A549 (cell line): ENCODE data around the gene EPS15. TPM values are rescaled to one million over a fixed set of nuclear protein-coding genes. Genes with fewer than 3 reads are reported as not detected.
A peak's percentile ranks its signal among the peaks of the same experiment; 100 is the strongest.
"Not testable (repeated sequence)": the region's sequence is repeated elsewhere in the genome, so short reads cannot be mapped to it uniquely, and the experiment has no call there.

ENCODE experiments used
- ATAC-seq, 2 experiments: fragments of 200-7000 bp in 1 of 2; fragments of >200 bp in 1 of 2; cut with Nextera tagmentation in 1 of 2; cut with Tn5 transposase in 1 of 2; 3 replicates each; pipeline versions ENCODE4 v1.8.0 to v1.9.1; 2018 to 2020; ENCODE audit warnings: mild to moderate bottlenecking in 1 of 2, moderate library complexity in 1 of 2
- CTCF ChIA-PET: fragments of 300-600 bp; sonication (Branson Sonifier 250); formaldehyde crosslinking; extraction: SDS; loops from one replicate; lab custom pipeline; 2021; ENCODE audit warnings: antibody characterized with exemption, inconsistent platforms; lab: Yijun Ruan, JAX
- POLR2A ChIA-PET: fragments of 350-600 bp; formaldehyde crosslinking; extraction: SDS; loops from one replicate; lab custom pipeline; 2021; ENCODE audit warnings: antibody characterized with exemption, inconsistent platforms; lab: Yijun Ruan, JAX
- DNase-seq, 2 experiments: peaks; one replicate each; pipeline versions ENCODE4 v3.0.0 to v3.0.0-alpha.2; 2011 to 2016; ENCODE audit warnings: low read depth in 1 of 2, low spot score in 1 of 2
- FAIRE-seq: peaks from 2 replicates; lab custom pipeline; 2011; peaks lifted over from hg19 to GRCh38; lab: Jason Lieb, UNC
- H3K27ac ChIP-seq, 2 experiments: fragments of >200 bp; sonication (Bioruptor Twin); formaldehyde crosslinking; 3 replicates each; pipeline ENCODE4 v1.5.1; 2016 to 2017
- H3K4me1 ChIP-seq: fragments of >200 bp; sonication (Bioruptor Twin); formaldehyde crosslinking; 3 replicates; pipeline ENCODE4 v1.6.1; 2016
- H3K4me2 ChIP-seq: fragments of >200 bp; sonication (Bioruptor Twin); formaldehyde crosslinking; 3 replicates; pipeline ENCODE4 v1.6.1; 2016
- H3K4me3 ChIP-seq: fragments of >200 bp; sonication (Bioruptor Twin); formaldehyde crosslinking; 3 replicates; pipeline ENCODE4 v1.5.1; 2016
- H3K9me3 ChIP-seq: fragments of >200 bp; sonication (Bioruptor Twin); formaldehyde crosslinking; 3 replicates; pipeline ENCODE4 v1.6.1; 2016
- CHD2 ChIP-seq: fragments of 150-350 bp; IDR thresholded peaks from 2 replicates; pipeline ENCODE4 v1.6.1; 2014; ENCODE audit warnings: low read length; ENCODE audit not compliant: partially characterized antibody
- CHD4 ChIP-seq: fragments of 200-600 bp; sonication (generic); IDR thresholded peaks from 2 replicates; pipeline ENCODE4 v1.6.1; 2016; ENCODE audit warnings: antibody characterized with exemption, mild to moderate bottlenecking, borderline replicate concordance
- EHMT2 ChIP-seq: fragments of 200-600 bp; sonication (generic); IDR thresholded peaks from 2 replicates; pipeline ENCODE4 v1.6.1; 2016; ENCODE audit warnings: antibody characterized with exemption, low read depth, mild to moderate bottlenecking, moderate library complexity
- EP300 ChIP-seq, 2 experiments: fragments of >200 bp; sonication (Bioruptor Twin); formaldehyde crosslinking; IDR thresholded peaks; 2 replicates in 1 of 2; 3 replicates in 1 of 2; pipeline ENCODE4 v1.6.1; 2016 to 2017
- ESRRA ChIP-seq: fragments of 150-350 bp; IDR thresholded peaks from 2 replicates; pipeline ENCODE4 v1.6.1; 2014; ENCODE audit warnings: mild to moderate bottlenecking, low read length, borderline replicate concordance
- FOSL2 ChIP-seq, 2 experiments: fragments of 450-650 bp in 1 of 2; fragments of >200 bp in 1 of 2; sonication (Bioruptor Twin) in 1 of 2; formaldehyde crosslinking; IDR thresholded peaks; 2 replicates each; pipeline versions ENCODE4 v1.5.0 to v1.6.1; 2016 to 2020; ENCODE audit warnings: mild to moderate bottlenecking in 1 of 2, moderate library complexity in 1 of 2
- FOXS1 ChIP-seq: fragments of 250-450 bp; sonication (Bioruptor Pico); IDR thresholded peaks from 2 replicates; pipeline ENCODE4 v1.5.0; 2020; ENCODE audit warnings: mild to moderate bottlenecking, moderate library complexity
- GATA3 ChIP-seq: IDR thresholded peaks from 2 replicates; pipeline ENCODE4 v1.6.1; 2012; ENCODE audit warnings: borderline replicate concordance
- HEYL ChIP-seq: fragments of 250-450 bp; sonication (Bioruptor Pico); IDR thresholded peaks from 2 replicates; pipeline ENCODE4 v1.8.0; 2021; ENCODE audit warnings: mild to moderate bottlenecking, moderate library complexity
- HOXB13 ChIP-seq: fragments of 250-450 bp; sonication (Bioruptor Pico); IDR thresholded peaks from 2 replicates; pipeline ENCODE4 v1.5.0; 2020; ENCODE audit warnings: low read depth, mild to moderate bottlenecking, moderate library complexity
- JUN ChIP-seq, 2 experiments: fragments of >200 bp; sonication (Bioruptor Twin); formaldehyde crosslinking; IDR thresholded peaks; 2 replicates in 1 of 2; 3 replicates in 1 of 2; pipeline ENCODE4 v1.6.1; 2016 to 2017
- JUNB ChIP-seq: fragments of >200 bp; sonication (Bioruptor Twin); formaldehyde crosslinking; IDR thresholded peaks from 2 replicates; pipeline ENCODE4 v1.6.1; 2016
- KDM1A ChIP-seq: fragments of 200-600 bp; sonication (generic); IDR thresholded peaks from 2 replicates; pipeline ENCODE4 v1.6.1; 2016; ENCODE audit warnings: low read depth, mild to moderate bottlenecking
- KDM5A ChIP-seq: fragments of 200-600 bp; sonication (generic); IDR thresholded peaks from 2 replicates; pipeline ENCODE4 v1.6.1; 2016; ENCODE audit warnings: antibody characterized with exemption, mild to moderate bottlenecking
- MAFK ChIP-seq: fragments of 450-650 bp; IDR thresholded peaks from 2 replicates; pipeline ENCODE4 v1.6.1; 2014; ENCODE audit not compliant: partially characterized antibody
- MYC ChIP-seq: IDR thresholded peaks from 2 replicates; pipeline ENCODE4 v1.6.1; 2012; ENCODE audit warnings: mild to moderate bottlenecking, inconsistent platforms, low read length, improper control_type of control experiment, borderline replicate concordance
- NFE2L2 ChIP-seq: fragments of 150-350 bp; conservative IDR thresholded peaks from 2 replicates; pipeline ENCODE4 v1.6.1; 2014; ENCODE audit warnings: low read length
- POLR2A ChIP-seq: IDR thresholded peaks from 2 replicates; pipeline ENCODE4 v1.6.1; 2012; ENCODE audit warnings: mild to moderate bottlenecking, low read length
- RAD21 ChIP-seq, 2 experiments: fragments of >200 bp in 1 of 2; sonication (Bioruptor Twin) in 1 of 2; formaldehyde crosslinking in 1 of 2; IDR thresholded peaks in 1 of 2; conservative IDR thresholded peaks in 1 of 2; 2 replicates in 1 of 2; 3 replicates in 1 of 2; pipeline ENCODE4 v1.6.1; 2012 to 2018; ENCODE audit warnings: inconsistent platforms in 1 of 2
- RARB ChIP-seq: fragments of 250-450 bp; sonication (Bioruptor Pico); IDR thresholded peaks from 2 replicates; pipeline ENCODE4 v1.8.0; 2021; ENCODE audit warnings: mild to moderate bottlenecking, moderate library complexity
- RCOR1 ChIP-seq: fragments of 150-350 bp; IDR thresholded peaks from 2 replicates; pipeline ENCODE4 v1.6.1; 2014; ENCODE audit warnings: antibody characterized with exemption, low read length, low read depth
- RNF2 ChIP-seq: fragments of 200-600 bp; sonication (generic); IDR thresholded peaks from 2 replicates; pipeline ENCODE4 v1.6.1; 2016; ENCODE audit warnings: low read depth, mild to moderate bottlenecking, antibody characterized with exemption, moderate library complexity, borderline replicate concordance
- TFCP2L1 ChIP-seq: fragments of 250-450 bp; sonication (Bioruptor Pico); IDR thresholded peaks from 2 replicates; pipeline ENCODE4 v1.5.0; 2021; ENCODE audit warnings: mild to moderate bottlenecking
- USF2 ChIP-seq: fragments of 450-650 bp; IDR thresholded peaks from 2 replicates; pipeline ENCODE4 v1.6.1; 2014; ENCODE audit warnings: antibody characterized with exemption
- ZSCAN20 ChIP-seq: fragments of 250-450 bp; sonication (Bioruptor Pico); IDR thresholded peaks from 2 replicates; pipeline ENCODE4 v1.8.0; 2022; ENCODE audit warnings: mild to moderate bottlenecking, moderate library complexity
- WGBS: methylation state at CpG from one replicate; pipeline ENCODE4 v1.1.6; 2017; ENCODE audit errors: missing lambda C conversion rate; 5-methylcytosine and 5-hydroxymethylcytosine counted together
- polyA plus RNA-seq, 4 experiments: library from polyadenylated mRNA; depleted of rRNA in 3 of 4; stranded (reverse); fragments of >200 nt; fragmentation: RNase III in 1 of 4; extraction: RNeasy Plus Mini Kit Qiagen cat#74134 plus additional on column Dnase treatment in 1 of 4; gene quantifications; 2 replicates in 3 of 4; 3 replicates in 1 of 4; pipeline ENCODE4 v1.2.3, GENCODE V29; 2011 to 2017
- TF ChIP-seq, protein P1 (sequence below): IDR thresholded peaks from 2 replicates; pipeline ENCODE4 v1.6.1; 2012; ENCODE audit warnings: low read depth, borderline replicate concordance
- TF ChIP-seq, protein P2 (sequence below): IDR thresholded peaks from 2 replicates; pipeline ENCODE4 v1.6.1; 2012

EPS15 gene
- polyA plus RNA-seq, 2 of the 4 experiments (the other 2 are of a cell fraction): 10.9 to 35.4 TPM

- CTCF ChIA-PET: no interaction called here
- Histone ChIP-seq H3K4me1 (no peaks in the 10 kb centered on the region), H3K4me2 (no peak overlapping the region), H3K9me3 (no peaks in the 10 kb centered on the region), H3K27ac (no peak overlapping the region), H3K4me3 (no peak overlapping the region)
- no peak for ATAC-seq
- 73% methylated on average over 2 of the region's 2 CpGs for WGBS
- DNase-seq: no peak
- TF ChIP-seq CHD4: no peak
- TF ChIP-seq, protein P1, sequence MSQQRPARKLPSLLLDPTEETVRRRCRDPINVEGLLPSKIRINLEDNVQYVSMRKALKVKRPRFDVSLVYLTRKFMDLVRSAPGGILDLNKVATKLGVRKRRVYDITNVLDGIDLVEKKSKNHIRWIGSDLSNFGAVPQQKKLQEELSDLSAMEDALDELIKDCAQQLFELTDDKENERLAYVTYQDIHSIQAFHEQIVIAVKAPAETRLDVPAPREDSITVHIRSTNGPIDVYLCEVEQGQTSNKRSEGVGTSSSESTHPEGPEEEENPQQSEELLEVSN: no peak
- TF ChIP-seq, protein P2, sequence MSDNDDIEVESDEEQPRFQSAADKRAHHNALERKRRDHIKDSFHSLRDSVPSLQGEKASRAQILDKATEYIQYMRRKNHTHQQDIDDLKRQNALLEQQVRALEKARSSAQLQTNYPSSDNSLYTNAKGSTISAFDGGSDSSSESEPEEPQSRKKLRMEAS: no peak
- no peak for TF ChIP-seq HEYL (CRISPR knock-in tag)
- TF ChIP-seq POLR2A: no peak
- TF ChIP-seq TFCP2L1: no peak
- TF ChIP-seq JUN (IDR thresholded peaks at IDR 0.05): no peak
- TF ChIP-seq CHD2: no peak
- TF ChIP-seq FOXS1 (CRISPR knock-in tag): no peak
- TF ChIP-seq RAD21 (conservative IDR thresholded peaks at IDR 0.05 in 1 of 2, IDR thresholded peaks at IDR 0.05 in 1 of 2): no peak
- TF ChIP-seq FOSL2 (IDR thresholded peaks at IDR 0.05): no peak
- no peak for TF ChIP-seq FOSL2 (CRISPR knock-in tag; IDR thresholded peaks at IDR 0.05)
- no peak for TF ChIP-seq ZSCAN20
- no peak for TF ChIP-seq GATA3
- TF ChIP-seq ESRRA: no peak
- no peak for TF ChIP-seq RCOR1
- no peak for TF ChIP-seq RNF2
- TF ChIP-seq JUNB: no peak
- no peak for FAIRE-seq
- POLR2A ChIA-PET: no interaction called here
Observed at GRCh38 chr1:51453010-51453409, 66.1 kb downstream of the EPS15 start.

DNA sequence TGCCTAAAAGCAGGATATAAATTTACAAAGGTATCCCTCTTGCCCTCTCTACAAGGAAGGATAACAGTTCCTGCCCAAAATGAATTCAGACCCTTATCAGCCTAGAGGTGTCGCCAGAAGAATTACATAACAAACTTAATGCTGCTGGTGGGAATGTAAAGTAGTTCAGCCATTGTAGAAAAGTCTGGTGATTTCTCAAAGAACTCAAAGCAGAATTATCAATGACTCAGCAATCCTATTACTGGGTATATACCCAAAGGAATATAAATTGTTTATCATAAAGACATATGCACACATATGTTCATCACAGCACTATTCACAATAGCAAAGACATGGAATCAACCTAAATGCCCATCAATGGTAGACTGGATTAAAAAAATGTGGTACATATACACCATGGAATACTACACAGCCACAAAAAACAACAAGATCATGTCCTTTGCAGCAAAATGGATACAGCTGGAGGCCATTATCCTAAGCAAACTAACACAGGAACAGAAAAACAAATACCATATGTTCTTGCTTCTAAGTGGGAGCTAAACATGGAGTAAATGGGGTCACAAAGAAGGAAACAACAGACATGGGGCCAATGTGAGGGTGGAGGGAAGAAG, 70.1 kb downstream of the EPS15 start:
- DNase-seq, H3K9me3 ChIP-seq, POLR2A ChIA-PET, ATAC-seq, H3K4me2 ChIP-seq, H3K27ac ChIP-seq, FAIRE-seq, H3K4me1 ChIP-seq, H3K4me3 ChIP-seq: not testable (repeated sequence)
- TF ChIP-seq NFE2L2 (peak; percentile 52; the same call in 1 of the 2 replicates), MAFK (peak; percentile 85)
- WGBS: 72% methylated on average over 1 of the region's 1 CpG
- CTCF ChIA-PET: interaction anchor here (0.6 kb wide), 1 partner anchor 13 kb away, joined by 3 read pairs; no protein-coding TSS in a partner anchor

GRCh38 chr1:51445351-51446090, 73.5 kb downstream of the EPS15 start:
- FAIRE-seq (no peak), DNase-seq (no peak), ATAC-seq (no peak)
- WGBS: 83% methylated on average over 2 of the region's 2 CpGs
- Histone ChIP-seq H3K9me3 (no peaks in the 10 kb centered on the region), H3K4me2 (no peak overlapping the region), H3K4me3 (no peak overlapping the region), H3K4me1 (no peaks in the 10 kb centered on the region), H3K27ac (no peak overlapping the region)
- CTCF ChIA-PET: interaction anchor here (1.5 kb wide), 1 partner anchor 22 kb away, joined by 3 read pairs; no protein-coding TSS in a partner anchor
- TF ChIP-seq EHMT2: no peak
- no peak for TF ChIP-seq HOXB13 (CRISPR knock-in tag)
- TF ChIP-seq, protein P2: no peak
- no peak for TF ChIP-seq KDM1A
- TF ChIP-seq FOSL2 (IDR thresholded peaks at IDR 0.05): no peak
- no peak for TF ChIP-seq FOSL2 (CRISPR knock-in tag; IDR thresholded peaks at IDR 0.05)
- no peak for TF ChIP-seq EP300 (IDR thresholded peaks at IDR 0.05)
- TF ChIP-seq MAFK: no peak
- TF ChIP-seq USF2: no peak
- TF ChIP-seq, protein P1: no peak
- no peak for TF ChIP-seq CHD4
- TF ChIP-seq FOXS1 (CRISPR knock-in tag): no peak
- TF ChIP-seq CHD2: no peak
- TF ChIP-seq MYC: no peak
- TF ChIP-seq JUN (IDR thresholded peaks at IDR 0.05): no peak
- TF ChIP-seq RARB (CRISPR knock-in tag): no peak
- TF ChIP-seq ESRRA: no peak
- no peak for TF ChIP-seq KDM5A
- POLR2A ChIA-PET: no interaction called here
